Neuronal stem cell (in vitro differentiated cells): ENCODE measurements around the gene SEC14L1.
"Not testable (repeated sequence)": the region's sequence is repeated elsewhere in the genome, so short reads cannot be mapped to it uniquely, and the experiment has no call there.

Experiments used
- DNase-seq: peaks from one replicate; pipeline ENCODE4 v3.0.0-alpha.2; 2013; ENCODE audit warnings: low spot score
- H2AFZ ChIP-seq: one replicate; pipeline ENCODE4 v1.6.1; 2013; ENCODE audit warnings: mild to moderate bottlenecking, low read length, inconsistent platforms
- H2AK5ac ChIP-seq: 2 replicates; pipeline ENCODE4 v1.6.1; 2013; ENCODE audit warnings: low read depth, mild to moderate bottlenecking, inconsistent platforms, low read length, moderate library complexity, mixed read lengths
- H2BK120ac ChIP-seq: 2 replicates; pipeline ENCODE4 v1.6.1; 2013; ENCODE audit warnings: low read depth, mild to moderate bottlenecking, inconsistent platforms, low read length, moderate library complexity, mixed read lengths
- H2BK12ac ChIP-seq: one replicate; pipeline ENCODE4 v1.6.1; 2013; ENCODE audit warnings: low read length, inconsistent platforms
- H2BK15ac ChIP-seq: 2 replicates; pipeline ENCODE4 v1.6.1; 2013; ENCODE audit warnings: mild to moderate bottlenecking, low read length, inconsistent platforms, mixed read lengths
- H2BK5ac ChIP-seq: one replicate; pipeline ENCODE4 v1.6.1; 2013; ENCODE audit warnings: inconsistent platforms, mild to moderate bottlenecking, low read length, moderate library complexity
- H3K14ac ChIP-seq: one replicate; pipeline ENCODE4 v1.6.1; 2013; ENCODE audit warnings: low read length, inconsistent platforms
- H3K18ac ChIP-seq: 2 replicates; pipeline ENCODE4 v1.6.1; 2013; ENCODE audit warnings: low read length, inconsistent platforms
- H3K23ac ChIP-seq: 2 replicates; pipeline ENCODE4 v1.6.1; 2013; ENCODE audit warnings: low read depth, mild to moderate bottlenecking, mixed read lengths, low read length, inconsistent platforms; ENCODE audit not compliant: poor library complexity
- H3K27ac ChIP-seq: replicated peaks from 3 replicates; pipeline ENCODE4 v1.5.1; 2013; ENCODE audit warnings: low read length, inconsistent platforms
- H3K27me3 ChIP-seq, 3 experiments: 2 replicates each; pipeline ENCODE4 v1.6.1; 2013; ENCODE audit warnings: low read length in 3 of 3, mild to moderate bottlenecking in 2 of 3, inconsistent platforms in 1 of 3, low read depth in 1 of 3, mixed read lengths in 1 of 3, moderate library complexity in 1 of 3; ENCODE audit not compliant: control insufficient read depth in 3 of 3, insufficient read depth in 3 of 3
- H3K36me3 ChIP-seq, 2 donors: replicated peaks in 1 of 2; 2 replicates each; pipeline ENCODE4 v1.6.1; 2013; ENCODE audit warnings: low read length in 2 of 2; ENCODE audit not compliant: control insufficient read depth in 2 of 2, insufficient read depth in 2 of 2
- H3K4ac ChIP-seq: 2 replicates; pipeline ENCODE4 v1.6.1; 2013; ENCODE audit warnings: inconsistent platforms, mild to moderate bottlenecking, low read length, moderate library complexity
- H3K4me1 ChIP-seq, 2 donors: 1 replicate in 1 of 2; 2 replicates in 1 of 2; pipeline ENCODE4 v1.6.1; 2013; ENCODE audit warnings: low read length in 2 of 2, low read depth in 1 of 2; ENCODE audit not compliant: control insufficient read depth in 2 of 2, insufficient read depth in 1 of 2
- H3K4me2 ChIP-seq: one replicate; pipeline ENCODE4 v1.6.1; 2013; ENCODE audit warnings: mild to moderate bottlenecking, low read length, inconsistent platforms; ENCODE audit not compliant: insufficient read depth, poor library complexity, severe bottlenecking
- H3K4me3 ChIP-seq, 2 donors: 2 replicates each; pipeline ENCODE4 v1.5.1; 2013; ENCODE audit warnings: low read length in 2 of 2, mild to moderate bottlenecking in 2 of 2, inconsistent platforms in 1 of 2, moderate library complexity in 1 of 2
- H3K79me1 ChIP-seq: one replicate; pipeline ENCODE4 v1.6.1; 2013; ENCODE audit warnings: low read depth, mild to moderate bottlenecking, inconsistent platforms, low read length, moderate library complexity
- H3K9ac ChIP-seq: one replicate; pipeline ENCODE4 v1.6.1; 2013; ENCODE audit warnings: mild to moderate bottlenecking, low read depth, low read length, inconsistent platforms; ENCODE audit not compliant: poor library complexity
- H3K9me3 ChIP-seq, 2 donors: replicated peaks in 1 of 2; 2 replicates each; pipeline versions ENCODE3 to v1.6.1; 2013; ENCODE audit warnings: low read length in 2 of 2, mild to moderate bottlenecking in 2 of 2, inconsistent platforms in 1 of 2, low read depth in 1 of 2, mixed read lengths in 1 of 2, moderate library complexity in 1 of 2; ENCODE audit not compliant: control insufficient read depth in 2 of 2, insufficient read depth in 1 of 2
- H4K8ac ChIP-seq: one replicate; pipeline ENCODE4 v1.6.1; 2013; ENCODE audit warnings: low read depth, mild to moderate bottlenecking, inconsistent platforms, low read length, moderate library complexity
- H4K91ac ChIP-seq: one replicate; pipeline ENCODE4 v1.6.1; 2013; ENCODE audit warnings: low read length, low read depth, mild to moderate bottlenecking, inconsistent platforms; ENCODE audit not compliant: poor library complexity
- WGBS, 2 donors: extraction: QIAGEN DNeasy Blood & Tissue Kit; methylation state at CpG; one replicate each; pipeline ENCODE4 v1.1.7; 2013; ENCODE audit warnings: missing lambda C conversion rate in 2 of 2, mixed read lengths in 1 of 2; ENCODE audit not compliant: insufficient read length in 2 of 2, insufficient replicate concordance in 1 of 2; ENCODE audit errors: extremely low coverage in 2 of 2; 5-methylcytosine and 5-hydroxymethylcytosine counted together

SEC14L1 gene

DNA sequence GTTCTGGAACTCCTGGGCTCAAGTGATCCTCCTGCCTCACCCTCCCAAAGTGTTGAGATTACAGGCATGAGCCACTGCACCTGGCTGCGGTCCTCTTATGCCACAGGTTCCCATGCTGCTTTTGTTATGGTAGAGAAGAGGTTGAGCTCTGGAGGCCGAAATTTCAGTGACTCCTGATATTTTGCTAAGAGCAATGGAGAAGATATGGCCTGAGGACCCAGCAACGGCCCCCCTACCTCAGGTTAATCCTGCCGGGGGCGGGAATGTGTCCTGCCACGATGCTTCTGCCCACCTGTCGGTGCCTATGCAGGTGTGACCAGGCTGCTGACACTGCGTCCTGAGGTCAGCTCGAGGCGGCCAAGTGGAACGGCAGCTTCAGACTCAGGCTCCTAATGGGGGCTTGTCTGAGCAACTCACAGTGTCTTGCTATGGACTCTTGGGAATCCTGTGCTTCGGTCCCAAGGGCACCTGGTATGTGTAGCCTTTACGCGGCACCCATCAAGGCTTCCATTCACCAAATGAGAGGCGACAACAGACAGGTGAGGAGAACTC, 7.6 kb upstream of the SEC14L1 start:
- no peaks in the 10 kb centered on the region for H3K79me1 ChIP-seq
- no peak overlapping the region for H3K4ac ChIP-seq
- peaks cover 3 to 12% of the 10 kb centered on the region in 2 donors for H3K9me3 ChIP-seq
- H2BK120ac ChIP-seq, result no peak overlapping the region
- H3K27ac ChIP-seq, result no peak overlapping the region
- H3K4me1 ChIP-seq, result peaks cover 10% of the 10 kb centered on the region in 2 donors
- no peak overlapping the region for H3K14ac ChIP-seq
- no peak overlapping the region for H4K91ac ChIP-seq
- H3K4me3 ChIP-seq, result no peak overlapping the region
- peak overlapping the region; percentile 63 for H2AK5ac ChIP-seq
- no peak for DNase-seq
- H3K27me3 ChIP-seq, result no peaks in the 10 kb centered on the region
- no peak overlapping the region for H3K9ac ChIP-seq
- H3K36me3 ChIP-seq, result no peaks in the 10 kb centered on the region
- no peak overlapping the region for H3K23ac ChIP-seq
- H3K18ac ChIP-seq, result no peak overlapping the region
- H2AFZ ChIP-seq, result no peak overlapping the region
- no peak overlapping the region for H2BK15ac ChIP-seq
- H3K4me2 ChIP-seq, result no peak overlapping the region
- H2BK5ac ChIP-seq, result no peak overlapping the region
- H4K8ac ChIP-seq, result no peak overlapping the region
- H2BK12ac ChIP-seq, result no peak overlapping the region
- no CpG with 5 or more reads among the region's 15 CpGs for WGBS, 2 donors

DNA sequence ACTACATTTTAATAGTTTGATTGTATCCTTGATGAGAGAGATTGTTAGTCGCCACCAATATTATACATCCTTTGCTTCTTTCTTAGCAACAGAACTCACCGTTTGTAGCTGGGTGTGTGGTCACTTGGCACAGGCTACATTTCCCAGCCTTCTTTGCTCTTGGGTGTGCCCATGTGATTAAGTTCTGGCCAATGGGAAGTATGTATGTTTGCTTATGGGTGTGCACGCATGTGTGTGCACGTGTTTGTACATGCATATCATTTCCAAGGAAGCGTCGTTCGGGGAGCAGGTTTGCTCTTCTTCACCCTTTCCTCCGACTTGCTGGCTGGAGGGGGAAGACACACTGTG, 4.4 kb upstream of the SEC14L1 start:
- Histone ChIP-seq H2BK15ac (no peak overlapping the region), H3K27ac (no peak overlapping the region), H2AFZ (no peak overlapping the region), H3K9me3 (peaks cover 3 to 20% of the 10 kb centered on the region in 2 donors), H3K36me3 (no peaks in the 10 kb centered on the region), H3K27me3 (no peaks in the 10 kb centered on the region), H4K8ac (no peak overlapping the region), H3K23ac (no peak overlapping the region), H3K4me2 (no peak overlapping the region), H4K91ac (no peak overlapping the region), H2BK120ac (no peak overlapping the region), H3K79me1 (peaks cover 2% of the 10 kb centered on the region), H3K18ac (no peak overlapping the region), H3K9ac (no peak overlapping the region), H2AK5ac (no peak overlapping the region), H2BK5ac (no peak overlapping the region), H3K4ac (no peak overlapping the region), H2BK12ac (no peak overlapping the region), H3K14ac (no peak overlapping the region), H3K4me1 (peaks cover 5 to 6% of the 10 kb centered on the region in 2 donors), H3K4me3 (no peak overlapping the region)
- DNase-seq, result no peak
- WGBS, 2 donors, result no CpG with 5 or more reads among the region's 8 CpGs

DNA sequence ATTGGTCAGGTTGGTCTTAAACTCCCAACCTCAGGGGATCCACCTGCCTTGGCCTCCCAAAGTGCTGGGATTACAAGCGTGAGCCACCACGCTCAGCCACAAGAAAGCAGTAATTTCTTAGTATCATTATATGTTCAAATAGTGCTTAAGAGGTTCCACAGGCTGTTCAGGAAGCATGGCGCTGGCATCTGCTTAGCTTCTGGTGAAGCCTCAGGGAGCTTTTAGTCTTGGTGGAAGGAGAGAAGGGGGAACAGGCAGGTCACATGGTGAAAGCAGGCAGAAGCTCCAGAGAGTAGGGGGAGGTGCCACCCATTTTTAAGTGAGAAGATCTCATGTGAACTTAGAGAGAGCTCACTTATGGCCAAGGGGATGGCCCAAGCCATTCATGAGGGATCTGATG, 3.7 kb upstream of the SEC14L1 start:
- no peak overlapping the region for H3K9ac ChIP-seq
- no peak overlapping the region for H2AFZ ChIP-seq
- no peak overlapping the region for H3K27ac ChIP-seq
- H3K9me3 ChIP-seq, result peaks cover 3 to 20% of the 10 kb centered on the region in 2 donors
- no peaks in the 10 kb centered on the region for H3K27me3 ChIP-seq
- no peak overlapping the region for H2AK5ac ChIP-seq
- peaks cover 6 to 9% of the 10 kb centered on the region in 2 donors for H3K4me1 ChIP-seq
- no peak overlapping the region for H2BK15ac ChIP-seq
- DNase-seq, result no peak
- H3K4me3 ChIP-seq, result no peak overlapping the region
- no peak overlapping the region for H3K4ac ChIP-seq
- no peaks in the 10 kb centered on the region for H3K36me3 ChIP-seq
- H3K23ac ChIP-seq, result no peak overlapping the region
- H3K18ac ChIP-seq, result no peak overlapping the region
- peaks cover 3% of the 10 kb centered on the region for H3K79me1 ChIP-seq
- H2BK12ac ChIP-seq, result no peak overlapping the region
- H3K14ac ChIP-seq, result no peak overlapping the region
- no peak overlapping the region for H4K91ac ChIP-seq
- WGBS, 2 donors, result no CpG with 5 or more reads among the region's 3 CpGs
- H2BK120ac ChIP-seq, result no peak overlapping the region
- no peak overlapping the region for H4K8ac ChIP-seq
- H2BK5ac ChIP-seq, result no peak overlapping the region
- H3K4me2 ChIP-seq, result no peak overlapping the region

DNA sequence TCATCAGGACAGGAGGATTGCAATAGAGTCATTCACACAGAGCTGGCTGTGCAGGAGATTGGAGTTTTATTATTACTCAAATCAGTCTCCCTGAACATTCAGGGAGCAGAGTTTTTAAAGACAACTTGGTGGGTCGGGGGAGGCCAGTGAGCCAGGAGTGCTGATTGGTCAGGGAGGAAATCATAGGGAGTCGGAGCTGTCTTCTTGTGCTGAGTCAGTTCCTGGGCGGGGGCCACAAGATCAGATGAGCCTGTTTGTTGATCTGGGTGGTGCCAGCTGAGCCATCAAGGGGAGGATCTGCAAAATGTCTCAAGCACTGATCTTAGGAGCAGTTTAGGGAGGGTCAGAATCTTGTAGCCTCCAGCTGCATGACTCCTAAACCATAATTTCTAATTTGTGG, 2.9 kb upstream of the SEC14L1 start:
- H3K4me3 ChIP-seq, H3K4ac ChIP-seq, H3K9ac ChIP-seq, H2AFZ ChIP-seq, H4K8ac ChIP-seq, H3K23ac ChIP-seq, H3K18ac ChIP-seq, H3K27me3 ChIP-seq, H2BK15ac ChIP-seq, H3K4me1 ChIP-seq, DNase-seq, H3K14ac ChIP-seq, H4K91ac ChIP-seq, H2BK5ac ChIP-seq, H2AK5ac ChIP-seq, H3K4me2 ChIP-seq, H2BK12ac ChIP-seq, H3K27ac ChIP-seq, H3K36me3 ChIP-seq, H3K79me1 ChIP-seq, H2BK120ac ChIP-seq: not testable (repeated sequence)
- H3K9me3 ChIP-seq, result peaks cover 3 to 20% of the 10 kb centered on the region in 2 donors
- no CpG with 5 or more reads among the region's 3 CpGs for WGBS, 2 donors
